Omental fat pad (tissue), 4 donors: ENCODE data around the gene UBE2K. TPM values are rescaled to one million over a fixed set of nuclear protein-coding genes. Genes with fewer than 3 reads are reported as not detected.
"Not testable (repeated sequence)": the region's sequence is repeated elsewhere in the genome, so short reads cannot be mapped to it uniquely, and the experiment has no call there.

Experiments
- ATAC-seq: fragments of 150-250 bp; one replicate; pipeline ENCODE4 v1.9.1; 2016; ENCODE audit warnings: mild to moderate bottlenecking, moderate library complexity; ENCODE audit not compliant: low FRiP score
- DNase-seq: peaks from one replicate; pipeline ENCODE4 v3.0.0-alpha.2; 2019; ENCODE audit warnings: low spot score
- total RNA-seq, 4 donors: library from RNA; depleted of rRNA; stranded (reverse); fragments of >200 nt; gene quantifications; one replicate each; pipeline ENCODE4 v1.1.0, GENCODE V29; 2016
- TF ChIP-seq, protein P1 (sequence below), 3 donors: fragments of 450-650 bp; IDR thresholded peaks; one replicate each; pipeline ENCODE4 v1.5.1; 2016 to 2017; ENCODE audit warnings: antibody characterized with exemption in 3 of 3, mild to moderate bottlenecking in 3 of 3, moderate library complexity in 2 of 3

UBE2K gene
- total RNA-seq, 4 donors from 2014 or later, result 19.7 to 33.3 (median 25.8) TPM

DNA sequence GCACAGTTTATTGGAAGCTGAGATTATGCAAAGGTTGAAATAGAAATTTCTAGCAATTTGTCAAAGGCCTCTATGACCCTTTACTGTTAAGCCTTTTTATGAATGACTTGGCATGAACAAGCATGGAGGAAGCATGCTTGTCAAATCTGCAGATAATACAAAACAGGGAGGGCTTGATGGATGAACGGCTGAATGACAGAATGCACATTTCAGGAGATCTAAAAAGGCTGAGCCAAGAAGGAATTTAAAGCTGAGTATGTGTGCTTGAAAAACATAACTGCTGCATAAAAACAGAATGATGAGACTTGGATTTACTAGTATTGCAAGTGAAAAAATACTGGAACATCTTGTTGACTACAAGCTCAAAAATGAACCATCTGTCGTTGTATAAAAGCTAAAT, 29.0 kb upstream of the UBE2K start:
- ATAC-seq, result peak; percentile 41
- TF ChIP-seq, protein P1, sequence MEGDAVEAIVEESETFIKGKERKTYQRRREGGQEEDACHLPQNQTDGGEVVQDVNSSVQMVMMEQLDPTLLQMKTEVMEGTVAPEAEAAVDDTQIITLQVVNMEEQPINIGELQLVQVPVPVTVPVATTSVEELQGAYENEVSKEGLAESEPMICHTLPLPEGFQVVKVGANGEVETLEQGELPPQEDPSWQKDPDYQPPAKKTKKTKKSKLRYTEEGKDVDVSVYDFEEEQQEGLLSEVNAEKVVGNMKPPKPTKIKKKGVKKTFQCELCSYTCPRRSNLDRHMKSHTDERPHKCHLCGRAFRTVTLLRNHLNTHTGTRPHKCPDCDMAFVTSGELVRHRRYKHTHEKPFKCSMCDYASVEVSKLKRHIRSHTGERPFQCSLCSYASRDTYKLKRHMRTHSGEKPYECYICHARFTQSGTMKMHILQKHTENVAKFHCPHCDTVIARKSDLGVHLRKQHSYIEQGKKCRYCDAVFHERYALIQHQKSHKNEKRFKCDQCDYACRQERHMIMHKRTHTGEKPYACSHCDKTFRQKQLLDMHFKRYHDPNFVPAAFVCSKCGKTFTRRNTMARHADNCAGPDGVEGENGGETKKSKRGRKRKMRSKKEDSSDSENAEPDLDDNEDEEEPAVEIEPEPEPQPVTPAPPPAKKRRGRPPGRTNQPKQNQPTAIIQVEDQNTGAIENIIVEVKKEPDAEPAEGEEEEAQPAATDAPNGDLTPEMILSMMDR (IDR thresholded peaks at IDR 0.05), result no peak
- DNase-seq, result no peak

DNA sequence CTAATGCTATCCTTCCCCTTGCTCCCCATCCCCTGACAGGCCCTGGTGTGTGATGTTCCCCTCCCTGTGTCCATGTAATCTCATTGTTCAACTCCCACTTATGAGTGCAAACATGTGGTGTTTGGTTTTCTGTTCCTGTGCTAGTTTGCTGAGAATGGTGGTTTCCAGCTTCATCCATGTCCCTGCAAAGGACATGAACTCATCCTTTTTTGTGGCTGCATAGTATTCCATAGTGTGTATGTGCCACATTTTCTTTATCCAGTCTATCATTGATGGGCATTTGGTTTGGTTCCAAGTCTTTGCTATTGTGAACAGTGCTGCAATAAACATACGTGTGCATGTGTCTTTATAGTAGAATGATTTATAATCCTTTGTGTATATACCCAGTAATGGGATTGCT, 27.6 kb upstream of the UBE2K start:
- not testable (repeated sequence) for DNase-seq, ATAC-seq

DNA sequence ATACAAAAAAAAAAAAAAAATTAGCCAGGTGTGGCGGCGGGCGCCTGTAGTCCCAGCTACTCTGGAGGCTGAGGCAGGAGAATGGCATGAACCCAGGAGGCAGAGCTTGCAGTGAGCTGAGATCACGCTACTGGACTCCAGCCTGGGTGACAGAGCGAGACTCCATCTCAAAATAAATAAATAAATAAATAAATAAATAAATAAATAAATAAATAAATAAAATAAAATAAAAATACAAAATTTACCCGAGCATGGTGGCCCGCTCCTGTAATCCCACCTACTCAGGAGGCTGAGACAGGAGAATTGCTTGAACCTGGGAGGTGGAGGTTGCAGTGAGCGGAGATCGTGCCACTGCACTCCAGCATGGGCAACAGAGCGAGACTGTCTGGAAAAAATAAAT, 22.3 kb upstream of the UBE2K start:
- ATAC-seq, DNase-seq: not testable (repeated sequence)

DNA sequence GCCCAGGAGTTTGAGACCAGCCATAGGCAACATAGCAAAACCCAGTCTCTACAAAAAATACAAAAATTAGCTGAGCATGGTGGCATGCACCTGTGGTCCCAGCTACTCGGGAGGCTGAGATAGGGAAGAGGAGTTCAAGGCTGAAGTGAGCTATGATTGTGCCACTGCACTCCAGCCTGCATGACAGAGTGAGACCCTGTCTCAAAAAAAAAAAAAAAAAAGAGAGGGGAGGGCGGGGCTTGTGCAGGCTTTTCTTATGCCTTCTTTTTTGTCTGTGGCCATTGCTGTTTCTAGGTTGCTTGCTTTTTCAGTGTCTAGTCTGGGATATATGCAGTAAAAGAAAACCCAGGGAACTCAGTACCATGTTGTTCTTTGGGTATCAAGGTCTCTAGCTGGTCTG, 16.9 kb upstream of the UBE2K start:
- DNase-seq, ATAC-seq: not testable (repeated sequence)

DNA sequence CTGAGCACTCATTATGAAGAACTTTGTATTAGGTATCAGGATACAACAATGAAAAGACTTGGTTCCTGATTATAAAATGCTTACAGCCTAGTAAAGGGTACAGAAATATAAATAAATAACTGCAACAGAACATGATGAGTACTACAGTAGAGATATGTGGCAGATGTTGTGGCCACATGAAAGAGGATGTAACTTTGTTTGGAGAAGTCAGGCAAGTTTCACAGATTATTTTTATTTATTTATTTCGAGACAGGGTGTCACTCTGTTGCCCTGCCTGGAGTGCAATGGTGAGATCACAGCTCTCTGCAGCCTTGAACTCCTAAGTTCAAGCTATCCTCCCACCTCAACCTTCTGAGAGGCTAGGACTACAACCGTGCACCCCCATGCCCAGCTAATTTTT, 15.8 kb upstream of the UBE2K start:
- ATAC-seq (no peak), DNase-seq (no peak)
- TF ChIP-seq, protein P1 (IDR thresholded peaks at IDR 0.05), result no peak

DNA sequence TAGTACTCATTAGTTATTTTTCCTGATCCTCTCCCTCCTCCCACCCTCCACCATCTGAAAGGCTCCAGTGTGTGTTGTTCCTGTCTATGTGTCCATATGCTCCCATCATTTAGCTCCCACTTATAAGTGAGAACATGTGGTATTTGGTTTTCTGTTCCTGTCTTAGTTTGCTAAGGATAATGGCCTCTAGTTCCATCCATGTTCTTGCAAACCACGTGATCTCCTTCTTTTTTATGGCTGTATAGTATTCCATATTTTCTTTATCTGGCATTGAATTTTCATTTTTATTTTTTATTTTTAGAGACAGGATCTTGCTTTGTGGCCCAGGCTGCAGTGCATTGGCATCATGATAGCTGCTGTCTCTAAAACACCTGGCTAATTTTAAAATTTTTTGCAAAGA, 11.9 kb upstream of the UBE2K start:
- DNase-seq (no peak), ATAC-seq (no peak)
- TF ChIP-seq, protein P1 (IDR thresholded peaks at IDR 0.05), result no peak

DNA sequence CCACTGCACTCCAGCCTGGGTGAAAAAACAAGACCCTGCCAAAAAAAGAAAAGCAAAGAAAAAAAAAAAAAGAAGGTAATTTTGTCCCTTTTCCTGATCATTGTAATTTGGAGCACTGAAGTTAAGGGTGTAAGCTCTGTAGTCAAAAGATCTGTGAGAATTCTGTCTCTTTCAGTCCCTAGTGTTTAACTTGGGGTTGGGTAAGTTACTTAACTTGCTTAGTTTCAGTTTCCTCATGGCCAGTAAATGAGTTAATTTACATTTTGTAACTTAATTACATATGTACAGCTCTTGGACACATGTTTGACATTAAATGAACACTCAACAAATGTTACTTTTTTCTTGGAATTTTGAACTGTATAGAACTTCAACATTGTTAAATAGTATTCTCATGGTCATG, 10.9 kb upstream of the UBE2K start:
- TF ChIP-seq, protein P1 (IDR thresholded peaks at IDR 0.05), result no peak
- no peak for ATAC-seq
- no peak for DNase-seq

DNA sequence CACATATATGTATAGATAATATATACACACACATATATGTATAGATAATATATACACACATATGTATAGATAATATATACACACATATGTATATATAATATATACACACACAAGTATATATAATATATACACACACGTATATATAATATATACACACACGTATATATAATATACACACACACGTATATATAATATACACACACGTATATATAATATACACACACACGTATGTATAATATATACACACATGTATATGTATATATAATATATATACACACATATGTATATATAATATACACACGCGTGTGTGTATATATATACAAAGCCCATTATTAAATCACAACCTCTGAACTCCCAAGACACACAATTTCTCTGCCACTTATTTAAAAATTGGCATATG, 8.0 kb upstream of the UBE2K start:
- ATAC-seq, result no peak
- DNase-seq, result no peak
- TF ChIP-seq, protein P1 (IDR thresholded peaks at IDR 0.05), result no peak

DNA sequence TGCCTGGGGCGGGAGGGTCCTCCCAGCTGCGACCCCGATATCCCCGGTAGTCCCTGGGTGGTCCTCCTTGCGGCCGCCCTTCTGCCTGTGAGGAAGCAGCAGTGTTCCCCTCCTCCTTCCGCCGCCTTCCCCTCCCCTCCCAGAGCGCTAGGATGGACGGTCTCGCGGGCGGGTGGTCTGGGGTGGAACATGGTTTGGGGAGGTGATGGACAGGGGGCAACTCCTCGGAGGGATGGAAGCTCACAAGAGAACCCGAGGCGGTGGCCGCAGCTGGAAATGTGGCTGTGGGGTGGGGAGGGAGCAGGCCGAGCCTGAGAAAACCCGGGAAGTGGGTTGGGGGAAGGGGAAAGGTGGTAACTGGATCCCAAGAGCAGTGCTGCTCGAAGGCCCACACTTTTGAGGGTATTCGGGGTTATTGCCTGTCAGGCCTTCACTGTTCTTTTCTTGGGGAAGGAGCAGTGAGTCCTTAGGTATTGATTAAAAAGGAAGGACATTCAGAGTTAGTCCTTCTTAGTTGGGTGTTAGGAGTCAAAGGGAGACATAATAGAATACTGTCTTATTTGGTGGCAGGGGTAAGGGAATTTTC, 581 bp downstream of the UBE2K start:
- peak; percentile 29 for DNase-seq

More for the DNA sequence above, 581 bp downstream of the UBE2K start:
- TF ChIP-seq, protein P1 (IDR thresholded peaks at IDR 0.05), result no peak
- ATAC-seq, result peak; percentile 50
